HepG2 (cell line): ENCODE data around the gene ZMYND19. TPM values are rescaled to one million over a fixed set of nuclear protein-coding genes. Genes with fewer than 3 reads are reported as not detected.

Experiments
- EEA1 ChIP-seq: sonication (generic); formaldehyde crosslinking; IDR thresholded peaks from 2 replicates; pipeline ENCODE4 v1.5.1; 2020; ENCODE audit warnings: mild to moderate bottlenecking, missing genetic modification reagents, borderline replicate concordance
- ELF4 ChIP-seq: sonication (generic); formaldehyde crosslinking; IDR thresholded peaks from 2 replicates; pipeline ENCODE4 v1.5.0; 2020; ENCODE audit warnings: missing genetic modification reagents, mild to moderate bottlenecking, moderate library complexity, borderline replicate concordance
- FIP1L1 ChIP-seq: fragments of 200-400 bp; formaldehyde crosslinking; IDR thresholded peaks from 2 replicates; pipeline ENCODE4 v1.6.1; 2018; ENCODE audit warnings: low read depth, mild to moderate bottlenecking, low read length, moderate library complexity, borderline replicate concordance; ENCODE audit not compliant: insufficient read depth
- KMT2B ChIP-seq: IDR thresholded peaks from 2 replicates; pipeline ENCODE4 v1.6.1; 2016; ENCODE audit warnings: missing genetic modification reagents, missing compliant biosample characterization
- MYC ChIP-seq: sonication (generic); formaldehyde crosslinking; IDR thresholded peaks from 2 replicates; pipeline ENCODE4 v1.9.0; 2021; ENCODE audit warnings: missing genetic modification reagents, borderline replicate concordance
- NONO ChIP-seq, 2 experiments: fragments of 450-650 bp in 1 of 2; sonication (generic) in 1 of 2; formaldehyde crosslinking in 1 of 2; IDR thresholded peaks in 1 of 2; conservative IDR thresholded peaks in 1 of 2; 2 replicates each; pipeline versions ENCODE4 v1.6.1 to v1.8.0; 2017 to 2022; ENCODE audit warnings: mild to moderate bottlenecking in 1 of 2, missing genetic modification reagents in 1 of 2, moderate library complexity in 1 of 2
- PCBP1 ChIP-seq: fragments of 200-400 bp; formaldehyde crosslinking; IDR thresholded peaks from 2 replicates; pipeline ENCODE4 v1.6.1; 2017; ENCODE audit warnings: mild to moderate bottlenecking, low read depth, low read length, borderline replicate concordance
- SPEN ChIP-seq: sonication (generic); formaldehyde crosslinking; IDR thresholded peaks from 2 replicates; pipeline ENCODE4 v1.5.1; 2020; ENCODE audit warnings: low read depth, mild to moderate bottlenecking, missing genetic modification reagents
- SRY ChIP-seq: sonication (generic); formaldehyde crosslinking; IDR thresholded peaks from 2 replicates; pipeline ENCODE4 v1.8.0; 2022; ENCODE audit warnings: mild to moderate bottlenecking, missing genetic modification reagents
- TGIF2 ChIP-seq: IDR thresholded peaks from 2 replicates; pipeline ENCODE4 v1.6.1; 2016; ENCODE audit warnings: control low read depth, missing compliant biosample characterization
- ZHX2 ChIP-seq, 2 experiments: sonication (generic) in 1 of 2; formaldehyde crosslinking in 1 of 2; IDR thresholded peaks; 2 replicates each; pipeline versions ENCODE4 v1.6.1 to v1.9.0; 2014 to 2022; ENCODE audit warnings: antibody characterized with exemption in 1 of 2, borderline replicate concordance in 1 of 2, inconsistent platforms in 1 of 2, low read depth in 1 of 2, missing genetic modification reagents in 1 of 2
- ZNF121 ChIP-seq: sonication (generic); formaldehyde crosslinking; IDR thresholded peaks from 2 replicates; pipeline ENCODE4 v1.5.0; 2020; ENCODE audit warnings: mild to moderate bottlenecking, missing genetic modification reagents
- ZNF263 ChIP-seq: sonication (generic); formaldehyde crosslinking; IDR thresholded peaks from 2 replicates; pipeline ENCODE4 v1.4.0; 2020; ENCODE audit warnings: missing genetic modification reagents
- ZNF446 ChIP-seq: sonication (generic); formaldehyde crosslinking; IDR thresholded peaks from 2 replicates; pipeline ENCODE4 v1.5.0; 2020; ENCODE audit warnings: mild to moderate bottlenecking, missing genetic modification reagents
- ZNF543 ChIP-seq: sonication (generic); formaldehyde crosslinking; IDR thresholded peaks from 2 replicates; pipeline ENCODE4 v1.4.0; 2020; ENCODE audit warnings: mild to moderate bottlenecking, missing genetic modification reagents
- ZNF629 ChIP-seq: sonication (generic); formaldehyde crosslinking; conservative IDR thresholded peaks from 2 replicates; pipeline ENCODE4 v1.5.0; 2020; ENCODE audit warnings: missing genetic modification reagents
- ZNF687 ChIP-seq: sonication (generic); formaldehyde crosslinking; IDR thresholded peaks from 2 replicates; pipeline ENCODE4 v1.5.1; 2020; ENCODE audit warnings: mild to moderate bottlenecking, missing genetic modification reagents, moderate library complexity
- ZNF768 ChIP-seq: sonication (generic); formaldehyde crosslinking; IDR thresholded peaks from 2 replicates; pipeline ENCODE4 v1.4.0; 2020; ENCODE audit warnings: missing genetic modification reagents
- ZNF776 ChIP-seq: sonication (generic); formaldehyde crosslinking; IDR thresholded peaks from 2 replicates; pipeline ENCODE4 v1.4.0; 2020; ENCODE audit warnings: mild to moderate bottlenecking, missing genetic modification reagents
- polyA plus RNA-seq, 8 experiments: library from polyadenylated mRNA; depleted of rRNA in 3 of 8; stranded (reverse) in 7 of 8; unstranded in 1 of 8; fragments of >200 nt; fragmentation: Illumina TruSeq in 4 of 8; extraction: Trizol in 4 of 8; gene quantifications; 2 replicates each; pipeline versions ENCODE4 v1.2.1 to v1.2.3, GENCODE V29; 2011 to 2016; ENCODE audit warnings: low read depth in 4 of 8, missing spikeins in 1 of 8, mixed read lengths in 1 of 8; ENCODE audit not compliant: insufficient read depth in 1 of 8
- total RNA-seq, 5 experiments: library from RNA; depleted of rRNA; stranded (reverse); fragments of >200 nt; fragmentation: Illumina TruSeq; extraction: Trizol; gene quantifications; 2 replicates each; pipeline ENCODE4 v1.2.3, GENCODE V29; 2016; ENCODE audit warnings: low read depth in 1 of 5

Gene ZMYND19
- total and polyA plus RNA-seq, 2 of the 13 experiments (the other 11 are each of a cell fraction or from before 2014, with no cell fraction given): 21.3 to 38.7 TPM

GRCh38 chr9:137606005-137606621 is 15.8 kb upstream of the ZMYND19 start (continued):
- TF ChIP-seq ZHX2 (IDR thresholded peaks at IDR 0.05; ENCODE audit: low read depth) (no peak), ZHX2 (CRISPR knock-in tag; IDR thresholded peaks at IDR 0.05; ENCODE audit: borderline replicate concordance) (0 out of 2 replicates have a peak, but pooled peaks have one; percentile 60), ELF4 (CRISPR knock-in tag) (no peak), ZNF263 (CRISPR knock-in tag) (no peak), FIP1L1 (no peak), TGIF2 (CRISPR knock-in tag) (no peak), ZNF768 (peak; percentile 82), ZNF543 (CRISPR knock-in tag) (0 out of 2 replicates have a peak, but pooled peaks have one; percentile 59), SPEN (no peak), ZNF687 (CRISPR knock-in tag) (peak; percentile 7; the same call in 1 of the 2 replicates), ZNF776 (CRISPR knock-in tag) (0 out of 2 replicates have a peak, but pooled peaks have one; percentile 21), ZNF629 (no peak), EEA1 (CRISPR knock-in tag) (no peak), PCBP1 (0 out of 2 replicates have a peak, but pooled peaks have one; percentile 13), SRY (CRISPR knock-in tag) (0 out of 2 replicates have a peak, but pooled peaks have one; percentile 29), NONO (IDR thresholded peaks at IDR 0.05) (no peak), NONO (CRISPR knock-in tag; conservative IDR thresholded peaks at IDR 0.05) (0 out of 2 replicates have a peak, but pooled peaks have one; percentile 14), ZNF446 (CRISPR knock-in tag) (no peak), ZNF121 (CRISPR knock-in tag) (peak; percentile 13; the same call in 1 of the 2 replicates), KMT2B (no peak), MYC (CRISPR knock-in tag) (peak; percentile 17; the same call in 1 of the 2 replicates)
